GM18502 (cell line): ENCODE results near the gene EPB41L4A.
A peak's percentile ranks its signal among the peaks of the same experiment; 100 is the strongest.

ENCODE experiments used
- ATAC-seq: cut with Tn5 transposase; IDR thresholded peaks from one replicate; pipeline ENCODE4 v1.9.1; 2021; ENCODE audit warnings: mild to moderate bottlenecking; ENCODE audit not compliant: unreplicated experiment, poor library complexity

Gene EPB41L4A

GRCh38 chr5:112356178-112356956, 62.7 kb downstream of the EPB41L4A start:
- ATAC-seq, result no peak

DNA sequence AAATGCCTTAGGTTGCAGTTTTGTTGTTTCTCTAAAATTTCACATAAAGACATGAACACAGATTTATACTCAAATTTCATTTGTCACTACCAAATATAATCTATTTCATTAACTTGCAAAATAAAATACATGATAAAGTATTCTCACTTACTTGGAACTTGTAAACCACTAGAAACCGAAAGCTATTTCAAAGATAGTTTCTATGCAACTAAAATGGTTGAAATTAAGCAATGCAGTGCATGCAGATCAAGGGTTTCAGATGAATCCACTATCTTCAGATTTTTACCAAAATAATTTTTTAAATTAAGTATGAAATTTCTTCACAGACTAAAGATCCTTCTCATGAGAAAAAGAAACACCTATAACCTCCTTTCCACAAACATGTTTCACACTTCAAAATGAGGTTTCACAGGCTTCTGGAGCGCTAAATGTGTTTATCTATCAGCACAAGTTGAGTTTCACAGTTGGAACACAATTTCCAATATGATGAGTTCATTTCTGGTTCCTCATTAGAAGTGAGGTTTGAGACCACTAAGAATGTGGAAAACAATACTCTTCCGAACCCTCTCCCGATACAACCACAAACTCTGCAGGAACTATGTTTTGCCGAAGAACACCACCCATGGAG, 63.9 kb downstream of the EPB41L4A start:
- no peak for ATAC-seq

DNA sequence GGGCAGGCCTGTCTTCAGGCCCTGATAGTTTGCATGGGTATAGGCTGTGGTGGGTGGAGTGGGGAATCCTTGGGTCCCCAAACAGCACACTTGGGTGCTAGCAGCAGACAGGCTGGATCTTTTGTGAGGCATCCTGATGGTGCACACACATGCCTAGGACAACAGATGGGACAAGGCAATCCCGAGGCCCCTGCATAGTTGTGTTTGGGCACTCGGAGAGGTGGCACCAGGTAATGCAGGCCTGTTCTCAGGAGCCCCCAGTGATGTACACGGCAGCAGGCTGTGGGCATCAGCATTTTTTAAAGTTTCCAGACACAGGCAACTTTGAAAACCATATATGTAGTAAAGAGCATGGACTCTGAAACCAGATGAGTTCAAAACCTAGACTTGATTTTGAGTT, 65.4 kb downstream of the EPB41L4A start:
- no peak for ATAC-seq

DNA sequence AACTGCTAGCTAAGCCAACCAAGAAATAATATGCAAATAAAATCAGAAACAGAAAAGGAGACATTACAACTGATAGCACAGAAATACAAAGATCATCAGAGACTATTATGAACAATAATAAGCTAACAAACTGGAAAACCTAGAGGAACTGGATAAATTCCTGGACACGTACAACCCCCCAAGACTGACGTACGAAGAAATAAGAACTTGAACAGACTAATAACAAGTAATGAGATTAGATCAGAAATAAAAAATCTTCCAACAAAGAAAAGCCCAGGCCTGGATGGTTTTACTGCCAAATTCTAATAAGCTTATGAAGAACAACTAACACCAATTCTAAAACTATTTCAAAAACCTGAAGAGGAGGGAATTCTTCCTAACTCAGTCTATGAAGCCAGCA, 67.9 kb downstream of the EPB41L4A start:
- ATAC-seq, result no peak

GRCh38 chr5:112350626-112351025, 68.5 kb downstream of the EPB41L4A start:
- ATAC-seq, result no peak

DNA sequence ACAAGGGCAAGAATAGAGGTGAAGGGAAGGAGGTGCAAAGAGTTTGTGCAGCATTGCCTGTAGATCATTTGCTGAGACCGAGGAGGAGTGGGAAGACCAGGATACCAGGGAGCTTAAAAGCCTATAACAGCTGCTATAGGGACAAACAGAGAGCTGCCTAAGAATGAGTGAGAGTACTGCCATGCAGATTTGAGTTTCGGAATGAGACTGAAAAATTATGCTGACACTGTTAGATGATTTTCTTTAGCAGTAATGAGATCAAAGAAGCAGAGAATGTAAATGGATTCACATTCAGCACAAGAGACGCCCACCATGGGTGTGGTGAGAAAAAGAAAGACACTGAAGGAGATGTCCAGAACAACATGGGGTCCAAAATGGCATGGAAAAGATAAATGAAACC, 69.7 kb downstream of the EPB41L4A start:
- no peak for ATAC-seq

DNA sequence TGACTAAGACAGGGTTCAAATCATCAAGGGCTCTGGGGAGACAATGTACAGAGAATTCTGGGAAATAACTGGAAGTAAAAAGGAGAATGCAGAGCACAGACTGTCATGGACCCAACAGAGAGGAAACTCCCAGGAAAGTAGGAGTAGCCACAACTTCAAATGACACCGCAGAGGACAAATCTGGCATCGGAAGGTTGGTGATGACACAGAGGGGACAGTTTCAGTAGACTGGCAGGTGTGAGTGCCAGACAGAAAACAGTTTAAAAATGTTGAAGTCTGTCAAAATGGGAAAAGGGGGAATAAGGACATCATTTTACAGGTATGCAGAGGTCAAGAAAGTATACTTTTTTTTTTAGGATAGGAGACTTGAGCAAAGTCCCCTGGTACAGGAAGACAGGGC, 70.2 kb downstream of the EPB41L4A start:
- no peak for ATAC-seq

- no peak for ATAC-seq
Measured at GRCh38 chr5:112348387-112348786, 70.7 kb downstream of the EPB41L4A start.

GRCh38 chr5:112346411-112347044, 72.5 kb downstream of the EPB41L4A start:
- peak; percentile 66 for ATAC-seq

- ATAC-seq, result no peak
Measured at GRCh38 chr5:112344540-112344939, 74.5 kb downstream of the EPB41L4A start.

DNA sequence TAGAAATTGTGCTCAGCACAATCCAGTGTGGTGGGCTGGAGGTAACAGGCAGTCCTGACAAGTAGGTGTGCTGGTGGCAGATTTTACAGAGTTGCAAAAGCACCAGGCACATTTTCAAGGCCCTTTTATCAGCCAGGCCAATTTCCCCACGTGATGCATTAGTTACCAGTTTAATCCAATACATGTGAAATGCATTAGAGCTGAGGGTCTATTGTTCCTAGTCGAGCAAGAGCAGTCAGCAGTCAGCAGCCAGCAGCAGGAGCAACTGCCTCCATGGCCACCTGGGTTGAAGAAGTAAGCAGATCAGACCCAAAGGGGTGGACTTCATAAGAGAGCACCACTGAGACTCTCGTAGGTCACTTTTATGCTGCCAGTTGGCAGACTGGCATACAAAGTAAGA, 76.7 kb downstream of the EPB41L4A start:
- no peak for ATAC-seq

DNA sequence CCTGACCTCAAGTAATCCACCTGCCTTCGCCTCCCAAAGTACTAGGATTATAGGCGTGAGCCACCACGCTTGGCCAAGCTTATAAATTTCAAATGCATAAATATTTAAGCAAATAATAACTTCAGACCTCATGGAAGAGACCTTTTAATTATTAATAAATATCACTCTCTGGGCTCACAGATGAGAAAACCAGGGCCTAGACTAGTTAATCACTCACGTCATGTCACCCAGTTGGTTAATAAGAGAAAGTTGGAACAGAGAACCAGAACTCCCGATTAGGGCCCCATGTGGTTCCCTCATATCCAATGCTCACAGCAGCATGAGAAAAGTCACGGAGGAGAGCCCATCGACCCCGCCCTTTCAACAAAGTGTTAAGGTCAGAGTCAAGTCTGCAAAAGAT, 79.3 kb downstream of the EPB41L4A start:
- no peak for ATAC-seq

DNA sequence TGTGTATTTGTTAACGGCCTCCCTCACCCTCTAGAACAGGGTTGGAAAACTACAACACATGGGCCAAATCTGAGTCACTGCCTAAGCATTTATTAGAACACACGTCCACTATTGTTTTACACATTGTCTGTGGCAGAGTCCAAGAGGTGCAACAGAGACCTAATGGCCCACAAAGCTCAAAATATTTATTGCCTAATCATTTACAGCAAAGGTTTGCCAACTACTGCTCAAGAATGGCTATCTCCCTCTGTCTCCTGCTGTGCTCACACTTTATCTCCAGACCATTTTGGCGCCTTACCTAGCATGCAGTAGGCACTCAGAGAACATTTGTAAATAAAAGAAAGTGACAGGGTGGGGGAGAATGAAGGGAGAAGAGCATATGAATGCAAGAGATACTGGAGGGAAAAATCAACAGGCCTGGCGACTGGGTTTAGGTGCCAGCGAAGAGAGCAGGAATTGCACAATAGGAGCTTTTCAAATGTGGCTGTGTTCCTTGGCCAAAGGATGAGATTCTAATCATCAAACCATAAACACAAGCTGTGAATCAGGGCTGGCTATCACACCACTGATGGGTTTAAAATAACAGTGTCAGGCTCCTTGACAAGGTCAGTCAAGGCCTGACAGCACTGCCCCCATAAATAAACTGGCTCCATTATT, 80.3 kb downstream of the EPB41L4A start:
- no peak for ATAC-seq

DNA sequence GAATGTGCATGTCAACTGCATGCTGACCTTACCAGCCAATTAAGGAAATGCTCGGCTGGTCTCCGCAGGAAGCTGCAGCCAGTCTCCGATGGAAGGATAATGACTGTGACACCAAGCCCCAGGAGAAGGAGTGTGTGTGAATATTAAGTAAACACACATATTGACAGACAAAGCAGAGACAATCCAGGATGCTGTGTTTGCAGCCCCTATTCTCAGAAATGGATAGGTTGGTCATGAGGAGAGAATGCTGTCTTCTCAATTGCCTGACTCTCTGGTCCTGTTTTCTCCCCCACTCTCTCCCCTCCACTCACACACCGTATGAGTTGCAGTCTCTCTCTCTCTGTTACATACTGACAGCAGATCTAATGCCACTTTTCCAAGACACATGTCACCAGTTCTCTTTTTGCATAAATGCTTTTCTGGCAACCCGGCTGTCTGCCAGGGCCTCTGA, 85.7 kb downstream of the EPB41L4A start:
- no peak for ATAC-seq

GRCh38 chr5:112331892-112332291, 87.2 kb downstream of the EPB41L4A start:
- no peak for ATAC-seq

DNA sequence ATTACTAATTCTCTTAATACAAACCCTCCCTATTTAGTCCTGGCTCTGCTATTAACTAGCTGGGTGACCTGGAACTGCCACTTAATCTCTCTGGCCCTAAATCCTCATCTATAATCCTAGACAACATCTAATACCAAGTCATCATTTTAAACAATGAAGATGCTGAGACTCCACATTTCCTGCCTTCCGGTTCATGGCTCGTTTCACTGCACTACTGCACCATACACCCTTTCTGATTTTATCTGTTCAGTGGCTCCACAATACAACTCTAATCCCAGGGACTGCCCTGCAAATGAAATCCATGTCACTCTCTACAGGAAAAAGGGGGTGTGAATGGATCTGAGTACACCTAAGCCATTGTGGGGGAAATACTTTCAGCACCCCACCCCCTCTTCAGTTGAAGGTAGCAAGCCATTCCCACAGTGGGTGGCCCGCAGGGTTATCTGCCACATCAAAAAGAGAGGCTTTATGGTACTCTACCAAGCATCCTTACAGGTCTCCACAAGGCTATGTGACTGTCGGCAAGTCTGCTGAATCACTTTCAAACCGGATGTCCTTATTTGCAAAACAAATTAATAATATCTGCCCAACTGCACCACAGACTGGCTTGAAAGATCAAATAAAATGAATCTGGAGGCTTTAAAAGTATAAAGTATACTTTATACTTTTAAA, 89.5 kb downstream of the EPB41L4A start:
- peak; percentile 97 for ATAC-seq

DNA sequence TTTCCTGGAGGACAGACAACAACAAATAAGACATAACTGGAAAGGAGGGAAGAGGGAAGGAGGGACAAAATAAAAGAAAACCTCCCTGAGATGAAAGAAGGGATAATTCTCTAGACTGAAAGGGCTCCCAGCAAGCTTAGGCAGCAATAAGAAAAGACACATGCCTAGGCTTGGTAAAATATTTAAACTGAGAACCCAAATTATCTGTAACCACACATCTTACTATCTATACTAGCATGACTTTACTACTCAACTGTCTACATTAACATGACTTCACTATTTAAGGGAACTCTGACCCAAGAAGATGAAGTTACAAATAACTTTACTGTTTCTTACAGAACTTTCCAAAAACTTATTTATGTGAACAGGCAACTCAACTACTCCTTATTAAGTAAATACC, 95.9 kb downstream of the EPB41L4A start:
- no peak for ATAC-seq

GRCh38 chr5:112320408-112320807, 98.7 kb downstream of the EPB41L4A start:
- ATAC-seq, result no peak

GRCh38 chr5:112318346-112318745, 100.7 kb downstream of the EPB41L4A start:
- no peak for ATAC-seq

DNA sequence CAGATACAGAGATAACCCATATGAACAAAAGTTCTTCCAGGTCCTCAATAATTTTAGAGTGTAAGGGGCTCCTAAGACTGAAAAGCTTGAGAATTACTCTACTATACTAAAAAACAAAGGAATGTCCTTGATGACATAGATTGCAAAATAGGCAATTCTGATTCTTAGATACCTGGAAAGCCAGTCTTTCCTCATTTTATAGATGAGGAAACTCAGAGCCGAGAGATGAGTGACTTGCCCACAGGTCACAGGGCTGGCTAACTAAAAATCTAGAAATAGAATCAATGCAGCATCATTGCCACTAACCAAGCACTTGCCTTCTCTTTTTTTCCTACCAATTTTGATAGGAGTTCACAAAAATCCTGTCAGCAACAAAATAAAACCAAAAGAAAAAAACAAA, 101.2 kb downstream of the EPB41L4A start:
- no peak for ATAC-seq
